Adrenal gland (tissue), 12 donors: ENCODE results near the gene UBAP1L. TPM values are rescaled to one million over a fixed set of nuclear protein-coding genes. Genes with fewer than 3 reads are reported as not detected.
"Not testable (repeated sequence)": the region's sequence is repeated elsewhere in the genome, so short reads cannot be mapped to it uniquely, and the experiment has no call there.

ENCODE experiments used
- DNase-seq, 7 donors: peaks; one replicate each; pipeline ENCODE4 v3.0.0-alpha.2; 2019 to 2020
- H3K27ac ChIP-seq, 5 donors: fragments of 200-600 bp; sonication (generic) in 4 of 5; 1 replicate in 3 of 5; 2 replicates in 2 of 5; pipeline versions ENCODE4 v1.5.1 to v1.8.0; 2016 to 2020; ENCODE audit warnings: mild to moderate bottlenecking in 1 of 5
- H3K27me3 ChIP-seq: fragments of 200-600 bp; 2 replicates; pipeline ENCODE4 v1.8.0; 2021
- H3K36me3 ChIP-seq, 2 donors: fragments of 200-600 bp; replicated peaks in 1 of 2; 1 replicate in 1 of 2; 2 replicates in 1 of 2; pipeline versions ENCODE4 v1.5.1 to v1.8.0; 2018 to 2022
- H3K4me1 ChIP-seq, 2 donors: fragments of 200-600 bp; replicated peaks in 1 of 2; 1 replicate in 1 of 2; 2 replicates in 1 of 2; pipeline versions ENCODE4 v1.5.1 to v1.8.0; 2018 to 2021
- H3K4me3 ChIP-seq, 4 donors: fragments of 200-600 bp; sonication (generic) in 3 of 4; one replicate each; pipeline ENCODE4 v1.5.1; 2016 to 2018
- H3K9me3 ChIP-seq, 3 donors: fragments of 200-600 bp; sonication (generic) in 1 of 3; replicated peaks in 1 of 3; 1 replicate in 2 of 3; 2 replicates in 1 of 3; pipeline versions ENCODE4 v1.5.1 to v1.8.0; 2016 to 2021
- POLR2A ChIP-seq, 2 donors: fragments of 450-650 bp; IDR thresholded peaks; one replicate each; pipeline ENCODE4 v1.6.1; 2017; ENCODE audit warnings: antibody characterized with exemption in 2 of 2, mild to moderate bottlenecking in 2 of 2, moderate library complexity in 1 of 2
- WGBS, 4 donors: extraction: QIAGEN DNeasy Blood & Tissue Kit in 2 of 4; methylation state at CpG; one replicate each; pipeline versions ENCODE4 v1.1.5 to v1.1.7; 2013 to 2017; 5-methylcytosine and 5-hydroxymethylcytosine counted together
- intact Hi-C, 2 donors: fragments of 100-400 bp; cut with DNase I; formaldehyde crosslinking; loops; one replicate each; pipeline versions ENCODE4 v1.14.1 to v1.15.0; 2022 to 2023
- polyA plus RNA-seq, 3 donors: library from polyadenylated mRNA; stranded (reverse); fragments of 200-250 nt in 2 of 3; fragments of 350-450 nt in 1 of 3; fragmentation: Illumina TruSeq in 1 of 3; extraction: RNeasy Lipid Tissue Mini Kit (QIAGEN cat#74804) in 1 of 3; gene quantifications; one replicate each; pipeline ENCODE4 v1.2.3, GENCODE V29; 2013 to 2014
- total RNA-seq, 9 donors: library from RNA; depleted of rRNA in 4 of 9; stranded (reverse); fragments of >200 nt in 4 of 9; fragments of 120-200 nt in 1 of 9; fragmentation: NEBNext Ultra II Directional in 1 of 9; extraction: Animal tissue kit (Norgen Biotek cat#: 25700) in 1 of 9; gene quantifications; one replicate each; pipeline versions ENCODE4 v1.1.0 to v1.2.4, GENCODE V29; 2013 to 2023
- TF ChIP-seq, protein P1 (sequence below), 6 experiments: fragments of 450-650 bp in 4 of 6; fragments of 200-600 bp in 2 of 6; sonication (generic) in 1 of 6; IDR thresholded peaks; 1 replicate in 5 of 6; 2 replicates in 1 of 6; pipeline versions ENCODE4 v1.5.1 to v1.8.0; 2016 to 2021; ENCODE audit warnings: antibody characterized with exemption in 6 of 6, mild to moderate bottlenecking in 2 of 6, moderate library complexity in 1 of 6
- donor health status: healthy with polysubstance abuse.
- donor health status: Bipolar disorder and iron deficiency.
- donor health status: DM: yes; HTN: yes; CAD: no.
- donor health status: DM: no; HTN: no; CAD: no.
- donor health status: DM: no; HTN: no; CAD: no.
- donor health status: DM: yes; HTN: yes; CAD: no.

UBAP1L gene
- total and polyA plus RNA-seq, 12 donors = 0.48 to 34.9 (median 2.9) TPM

DNA sequence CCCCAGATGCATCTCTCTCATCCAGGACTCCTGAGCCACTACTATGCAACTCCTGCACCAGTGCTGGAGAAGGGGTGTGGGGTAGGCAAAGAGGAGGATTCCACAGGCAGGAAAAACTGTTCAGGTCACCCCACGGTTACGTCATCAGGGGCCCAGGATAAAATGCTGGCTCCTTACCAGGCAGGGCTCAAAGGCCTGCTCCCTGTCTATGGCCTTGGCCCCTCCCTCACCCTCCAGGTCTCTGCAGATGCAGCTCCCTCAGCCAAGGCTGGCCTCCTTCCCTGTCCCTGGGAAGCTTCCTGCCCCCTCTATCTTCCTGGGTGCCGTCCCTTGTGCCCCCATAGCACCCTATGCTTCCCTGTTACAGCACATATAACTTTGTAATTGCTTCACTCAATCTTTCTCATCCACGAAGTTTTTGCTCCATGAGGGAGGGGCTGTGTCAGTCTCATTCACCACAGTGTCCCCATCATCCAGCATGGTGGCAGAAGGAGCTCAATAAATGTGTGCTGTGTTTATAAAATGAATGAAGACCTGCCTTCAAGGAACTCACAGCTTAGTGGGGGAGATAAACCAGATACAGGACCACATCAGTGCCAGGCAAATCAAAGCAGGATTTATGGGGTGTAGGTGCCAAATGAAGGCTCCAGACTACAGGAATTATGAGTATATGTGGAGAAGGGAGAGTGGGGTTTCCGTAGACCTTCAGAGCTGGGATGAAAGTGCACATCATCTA is 19.8 kb downstream of the UBAP1L start:
- Histone ChIP-seq H3K27me3 (no peaks in the 10 kb centered on the region), H3K9me3 (no peaks in the 10 kb centered on the region), H3K4me3 (no peak overlapping the region), H3K36me3 (peaks cover 0 to 29% of the 10 kb centered on the region in 2 donors), H3K4me1 (peaks cover 0 to 11% of the 10 kb centered on the region in 2 donors), H3K27ac (no peak overlapping the region)
- DNase-seq = peak in 6 of 7 donors; percentile 43 to 79 (median 58)
- intact Hi-C loops = loop anchor here in 1 of 2 donors (10.0 kb wide), 1 partner anchor 50 kb away; the partner anchor contains the start of gene SLC51B
- TF ChIP-seq POLR2A (IDR thresholded peaks at IDR 0.05) = no peak
- TF ChIP-seq, protein P1, sequence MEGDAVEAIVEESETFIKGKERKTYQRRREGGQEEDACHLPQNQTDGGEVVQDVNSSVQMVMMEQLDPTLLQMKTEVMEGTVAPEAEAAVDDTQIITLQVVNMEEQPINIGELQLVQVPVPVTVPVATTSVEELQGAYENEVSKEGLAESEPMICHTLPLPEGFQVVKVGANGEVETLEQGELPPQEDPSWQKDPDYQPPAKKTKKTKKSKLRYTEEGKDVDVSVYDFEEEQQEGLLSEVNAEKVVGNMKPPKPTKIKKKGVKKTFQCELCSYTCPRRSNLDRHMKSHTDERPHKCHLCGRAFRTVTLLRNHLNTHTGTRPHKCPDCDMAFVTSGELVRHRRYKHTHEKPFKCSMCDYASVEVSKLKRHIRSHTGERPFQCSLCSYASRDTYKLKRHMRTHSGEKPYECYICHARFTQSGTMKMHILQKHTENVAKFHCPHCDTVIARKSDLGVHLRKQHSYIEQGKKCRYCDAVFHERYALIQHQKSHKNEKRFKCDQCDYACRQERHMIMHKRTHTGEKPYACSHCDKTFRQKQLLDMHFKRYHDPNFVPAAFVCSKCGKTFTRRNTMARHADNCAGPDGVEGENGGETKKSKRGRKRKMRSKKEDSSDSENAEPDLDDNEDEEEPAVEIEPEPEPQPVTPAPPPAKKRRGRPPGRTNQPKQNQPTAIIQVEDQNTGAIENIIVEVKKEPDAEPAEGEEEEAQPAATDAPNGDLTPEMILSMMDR (IDR thresholded peaks at IDR 0.05) = no peak
- 44 to 57% (median 52%) methylated on average over 3 to 5 of the region's 5 CpGs for WGBS, 4 donors

DNA sequence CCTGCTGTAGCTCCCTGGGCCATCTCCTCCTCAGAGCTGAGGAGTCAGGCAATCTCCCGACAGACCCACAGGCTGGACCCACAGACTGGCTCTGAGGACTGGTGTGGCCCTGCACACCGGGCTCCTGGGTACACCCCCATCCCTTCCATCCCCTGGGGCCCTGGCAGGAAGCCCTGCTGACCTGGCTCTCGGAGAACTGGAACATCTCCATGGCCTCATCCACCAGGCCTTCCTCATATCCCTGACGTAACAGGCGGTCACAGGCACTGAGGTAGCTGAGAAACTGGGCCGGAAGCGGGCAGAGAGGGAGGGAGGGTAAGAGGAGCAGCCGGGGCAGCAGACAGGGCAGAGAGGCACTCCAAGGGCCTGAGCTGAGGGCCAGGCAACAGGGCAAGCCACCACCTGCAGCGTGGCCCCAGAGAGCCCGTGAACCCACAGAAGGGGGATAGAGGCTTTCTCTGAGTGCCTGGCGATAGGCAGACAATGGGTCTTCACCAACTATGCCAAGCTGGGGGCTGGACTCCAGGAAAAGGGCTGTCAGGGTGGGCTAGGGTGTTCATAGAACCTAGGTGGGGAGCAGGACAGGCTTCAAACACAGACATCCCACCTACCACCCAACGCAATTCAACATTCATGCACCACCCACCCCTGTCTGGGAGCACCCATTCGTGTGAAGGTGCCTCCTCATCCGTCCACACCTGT is 20.6 kb downstream of the UBAP1L start:
- no peaks in the 10 kb centered on the region for H3K9me3 ChIP-seq
- no peak overlapping the region for H3K27ac ChIP-seq
- peak in 4 of 7 donors; percentile 45 to 87 (median 61) for DNase-seq
- 67 to 89% (median 78%) methylated on average over 6 to 14 of the region's 14 CpGs for WGBS, 4 donors
- H3K36me3 ChIP-seq = peaks cover 0 to 24% of the 10 kb centered on the region in 2 donors
- no peak overlapping the region for H3K4me3 ChIP-seq
- intact Hi-C loops = loop anchor here in 1 of 2 donors (10.0 kb wide), 1 partner anchor 50 kb away; the partner anchor contains the start of gene SLC51B
- TF ChIP-seq, protein P1 (IDR thresholded peaks at IDR 0.05) = no peak
- no peak for TF ChIP-seq POLR2A (IDR thresholded peaks at IDR 0.05)
- peaks cover 0 to 11% of the 10 kb centered on the region in 2 donors for H3K4me1 ChIP-seq
- no peaks in the 10 kb centered on the region for H3K27me3 ChIP-seq

DNA sequence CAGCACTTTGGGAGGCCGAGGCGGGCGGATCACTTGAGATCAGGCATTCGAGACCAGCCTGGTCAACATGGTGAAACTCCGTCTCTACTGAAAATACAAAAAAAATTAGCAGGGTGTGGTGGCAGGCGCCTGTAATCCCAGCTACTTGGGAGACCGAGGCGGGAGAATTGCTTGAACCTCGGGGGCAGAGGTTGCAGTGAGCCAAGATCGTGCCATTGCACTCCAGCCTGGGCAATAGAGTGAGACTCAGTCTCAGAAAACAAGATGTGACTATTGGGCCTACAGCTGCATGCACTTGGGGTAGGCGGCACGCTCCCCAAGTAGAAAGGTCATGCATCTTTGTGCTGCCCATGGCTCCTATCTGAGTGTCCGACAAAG is 21.2 kb downstream of the UBAP1L start:
- H3K4me1 ChIP-seq = peaks cover 0 to 17% of the 10 kb centered on the region in 2 donors
- not testable (repeated sequence) for H3K4me3 ChIP-seq, H3K9me3 ChIP-seq, H3K27me3 ChIP-seq, DNase-seq, H3K27ac ChIP-seq
- intact Hi-C loops = loop anchor here in 1 of 2 donors (10.0 kb wide), 1 partner anchor 49 kb away; the partner anchor contains the start of gene SLC51B
- peaks cover 0 to 17% of the 10 kb centered on the region in 2 donors for H3K36me3 ChIP-seq
- WGBS, 4 donors = 93 to 95% (median 95%) methylated on average over 9 to 13 of the region's 13 CpGs

DNA sequence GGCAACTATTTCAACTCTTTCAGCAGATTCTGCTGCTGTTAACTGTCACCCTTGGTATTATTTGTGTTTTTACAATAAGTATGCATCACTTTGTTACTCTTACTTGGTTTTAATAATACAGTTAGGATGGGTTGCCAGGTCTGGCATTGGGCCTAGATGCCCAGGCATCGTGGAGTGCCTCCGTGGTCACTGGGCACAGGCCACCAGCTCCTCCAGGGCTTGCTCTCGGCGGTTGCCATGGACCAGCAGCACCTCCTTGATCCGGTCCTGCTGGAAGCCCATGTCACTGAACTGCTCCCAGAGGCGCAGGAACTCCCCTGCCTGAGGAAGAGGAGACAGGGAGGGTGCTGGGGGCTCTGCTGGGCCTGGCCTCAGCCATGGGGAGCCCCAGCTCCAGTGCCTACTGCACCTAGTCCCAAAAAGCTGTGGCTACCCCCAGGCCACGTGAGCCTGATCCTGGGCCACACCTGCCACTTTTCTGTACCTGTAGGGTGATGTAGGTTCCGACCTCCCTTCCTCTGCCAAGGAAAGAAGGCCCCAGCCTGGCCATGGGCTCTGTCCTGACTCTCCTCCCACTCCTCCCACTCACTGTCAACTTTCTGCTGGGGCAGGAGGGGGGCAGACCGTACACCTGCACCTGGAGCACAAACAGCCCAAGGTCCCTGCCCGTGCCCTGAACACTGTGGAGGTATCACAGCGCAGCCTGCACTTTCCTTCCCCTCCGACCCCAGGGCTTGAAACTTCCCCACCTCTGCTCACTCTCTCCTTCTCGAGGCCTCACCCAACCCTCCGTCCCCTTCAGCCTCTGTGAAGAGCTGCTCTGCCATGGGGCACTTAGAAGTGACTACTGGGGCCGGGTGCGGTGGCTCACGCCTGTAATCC is 21.8 kb downstream of the UBAP1L start:
- no peak overlapping the region for H3K27ac ChIP-seq
- TF ChIP-seq POLR2A (IDR thresholded peaks at IDR 0.05) = no peak
- TF ChIP-seq, protein P1 (IDR thresholded peaks at IDR 0.05) = no peak
- WGBS, 4 donors = 95 to 96% (median 95%) methylated on average over 13 to 17 of the region's 17 CpGs
- H3K27me3 ChIP-seq = no peaks in the 10 kb centered on the region
- H3K4me3 ChIP-seq = no peak overlapping the region
- H3K9me3 ChIP-seq = no peaks in the 10 kb centered on the region
- intact Hi-C loops = loop anchor here in 1 of 2 donors (10.0 kb wide), 1 partner anchor 48 kb away; the partner anchor contains the start of gene SLC51B
- DNase-seq = no peak
- peaks cover 0 to 17% of the 10 kb centered on the region in 2 donors for H3K4me1 ChIP-seq
- peaks cover 0 to 12% of the 10 kb centered on the region in 2 donors for H3K36me3 ChIP-seq
